Naive B cell (primary cell): ENCODE measurements around the gene ZNF469. TPM values are rescaled to one million over a fixed set of nuclear protein-coding genes. Genes with fewer than 3 reads are reported as not detected.
A peak's percentile ranks its signal among the peaks of the same experiment; 100 is the strongest.

ENCODE experiments used
- ATAC-seq, 2 donors: fragments of 150-1000 bp; cut with Tn5 transposase; 2 replicates each; pipeline ENCODE4 v1.10.0; 2021; ENCODE audit warnings: low read depth in 2 of 2, mild to moderate bottlenecking in 2 of 2, moderate library complexity in 2 of 2
- DNase-seq: peaks from one replicate; pipeline ENCODE4 v3.0.0; 2022
- H3K27ac Mint-ChIP-seq, 6 donors: one replicate each; pipeline ENCODE4 v1.8.0; 2020 to 2022; ENCODE audit warnings: mild to moderate bottlenecking in 6 of 6, mixed read lengths in 6 of 6, moderate library complexity in 5 of 6, inconsistent platforms in 2 of 6
- H3K27me3 Mint-ChIP-seq, 3 donors: one replicate each; pipeline ENCODE4 v1.8.0; 2021 to 2022; ENCODE audit warnings: mixed read lengths in 3 of 3, mild to moderate bottlenecking in 1 of 3
- H3K36me3 Mint-ChIP-seq, 2 donors: one replicate each; pipeline ENCODE4 v1.8.0; 2020 to 2022; ENCODE audit warnings: mixed read lengths in 2 of 2, inconsistent platforms in 1 of 2, mild to moderate bottlenecking in 1 of 2
- H3K4me1 Mint-ChIP-seq, 3 donors: one replicate each; pipeline ENCODE4 v1.8.0; 2020 to 2022; ENCODE audit warnings: mixed read lengths in 3 of 3, inconsistent platforms in 1 of 3, mild to moderate bottlenecking in 1 of 3, moderate library complexity in 1 of 3
- H3K4me3 Mint-ChIP-seq, 8 donors: one replicate each; pipeline ENCODE4 v1.8.0; 2020 to 2022; ENCODE audit warnings: mild to moderate bottlenecking in 8 of 8, mixed read lengths in 8 of 8, moderate library complexity in 8 of 8, inconsistent platforms in 2 of 8
- H3K9me3 Mint-ChIP-seq, 7 donors: one replicate each; pipeline ENCODE4 v1.8.0; 2020 to 2022; ENCODE audit warnings: mixed read lengths in 7 of 7, mild to moderate bottlenecking in 5 of 7, inconsistent platforms in 2 of 7, moderate library complexity in 1 of 7
- polyA plus RNA-seq, 6 donors: library from polyadenylated mRNA; unstranded; fragments of 300-500 nt; fragmentation: Illumina TruSeq; gene quantifications; one replicate each; pipeline ENCODE4 v1.2.3, GENCODE V29; 2021; ENCODE audit warnings: low read depth in 6 of 6

Gene ZNF469
- polyA plus RNA-seq, 6 donors from 2014 or later, result 0.08 to 0.44 (median 0.15) TPM; not detected in 1

GRCh38 chr16:88413231-88413630 lies 30.5 kb downstream of the ZNF469 start:
- Mint-ChIP-seq H3K4me1 (no peaks in the 10 kb centered on the region), H3K36me3 (no peaks in the 10 kb centered on the region), H3K9me3 (no peaks in the 10 kb centered on the region), H3K27me3 (peaks cover 0 to 11% (median 0%) of the 10 kb centered on the region in 3 donors), H3K27ac (no peak overlapping the region), H3K4me3 (no peak overlapping the region)
- ATAC-seq (no peak), DNase-seq (no peak)

- Mint-ChIP-seq H3K9me3 (no peaks in the 10 kb centered on the region), H3K36me3 (no peaks in the 10 kb centered on the region), H3K27ac (no peak overlapping the region), H3K4me3 (no peak overlapping the region), H3K27me3 (peaks cover 0 to 14% (median 0%) of the 10 kb centered on the region in 3 donors), H3K4me1 (no peaks in the 10 kb centered on the region)
- ATAC-seq (no peak), DNase-seq (no peak)
These were observed 30.9 kb downstream of the ZNF469 start for GRCh38 chr16:88413631-88414030.

DNA sequence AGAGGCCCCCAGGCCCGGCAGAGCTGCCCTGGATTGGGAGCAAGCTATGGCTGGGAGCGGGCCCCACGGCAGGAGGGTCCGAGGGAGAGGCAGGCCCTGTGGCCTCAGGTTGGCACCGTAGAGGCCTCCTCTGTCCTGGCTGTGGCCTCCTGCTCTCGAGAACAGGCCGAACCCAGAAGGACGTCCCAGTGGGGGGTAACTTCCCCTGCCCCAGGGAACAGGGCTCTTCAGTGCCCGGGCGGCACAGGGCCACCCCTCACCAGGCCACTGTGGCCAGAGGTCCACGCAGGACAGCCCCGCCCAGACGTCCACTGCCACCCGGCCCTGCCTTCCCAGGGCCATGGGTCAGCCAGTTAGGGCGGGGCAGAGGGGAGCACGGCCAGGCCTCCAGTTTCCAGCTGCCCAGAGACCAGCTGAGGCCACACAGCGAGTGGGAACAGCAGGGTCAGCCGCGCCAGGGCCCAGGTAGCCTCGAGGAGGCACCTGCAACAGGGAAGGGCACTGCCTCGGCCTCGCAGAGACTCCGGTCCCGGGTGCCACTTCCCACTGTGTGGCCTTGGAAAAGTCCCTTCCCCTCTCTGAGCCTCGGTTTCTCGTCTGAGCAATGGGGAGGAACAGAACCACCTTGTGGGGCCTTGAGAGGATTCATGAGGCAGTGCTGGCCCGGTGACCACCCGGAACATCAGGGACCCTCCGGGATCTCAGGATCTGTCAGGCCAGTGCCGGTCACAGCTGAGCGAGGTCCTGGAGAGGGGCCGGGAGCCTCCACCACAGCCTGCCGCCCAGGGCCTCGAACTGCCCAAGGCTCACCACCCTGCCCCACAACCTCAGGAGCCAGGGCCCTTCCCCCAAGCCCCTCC lies 32.0 kb downstream of the ZNF469 start:
- Mint-ChIP-seq H3K4me1 (no peaks in the 10 kb centered on the region), H3K27me3 (peaks cover 0 to 17% (median 0%) of the 10 kb centered on the region in 3 donors), H3K4me3 (no peak overlapping the region), H3K9me3 (no peaks in the 10 kb centered on the region), H3K27ac (no peak overlapping the region), H3K36me3 (no peaks in the 10 kb centered on the region)
- DNase-seq, result no peak
- ATAC-seq, result no peak

- Mint-ChIP-seq H3K4me1 (no peaks in the 10 kb centered on the region), H3K36me3 (no peaks in the 10 kb centered on the region), H3K27me3 (peaks cover 0 to 17% (median 0%) of the 10 kb centered on the region in 3 donors), H3K4me3 (no peak overlapping the region), H3K9me3 (no peaks in the 10 kb centered on the region), H3K27ac (peak overlapping the region in 1 of 6 donors; percentile 31)
- DNase-seq (no peak), ATAC-seq (no peak)
These were observed 32.6 kb downstream of the ZNF469 start for GRCh38 chr16:88415381-88415705.

DNA sequence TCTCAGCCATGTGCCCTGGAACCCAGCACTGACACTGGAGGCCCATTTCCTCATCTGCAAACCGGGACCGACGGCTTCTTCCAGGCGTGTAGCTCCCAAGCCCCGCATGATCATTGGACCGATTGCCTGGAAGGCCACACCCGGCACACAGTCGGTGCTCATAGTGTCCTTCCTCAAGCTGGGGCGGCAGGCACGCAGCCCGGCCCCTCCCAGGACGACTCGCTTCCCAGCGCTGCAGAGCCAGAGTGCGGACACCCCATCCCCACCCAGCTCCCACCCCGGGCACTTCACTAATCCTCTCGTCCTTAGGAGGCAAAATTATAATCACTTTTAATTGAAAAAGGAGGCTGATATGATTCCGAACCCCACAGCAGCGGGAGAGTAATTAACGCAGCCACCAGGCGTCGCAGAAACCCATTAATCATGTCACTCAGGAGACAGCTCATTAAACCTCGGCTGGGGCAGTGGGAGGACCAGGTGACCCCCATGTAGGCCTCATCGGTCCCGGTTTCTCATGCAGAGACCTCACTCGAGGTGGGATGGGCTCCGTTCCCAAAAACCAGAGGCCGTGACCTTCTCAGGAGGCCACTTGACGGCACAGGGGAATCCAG lies 33.1 kb downstream of the ZNF469 start:
- DNase-seq, result no peak
- H3K4me1 Mint-ChIP-seq, result no peaks in the 10 kb centered on the region
- H3K27ac Mint-ChIP-seq, result peak overlapping the region in 1 of 6 donors; percentile 31
- no peak for ATAC-seq
- H3K9me3 Mint-ChIP-seq, result no peaks in the 10 kb centered on the region
- no peaks in the 10 kb centered on the region for H3K36me3 Mint-ChIP-seq
- H3K27me3 Mint-ChIP-seq, result peaks cover 0 to 17% (median 0%) of the 10 kb centered on the region in 3 donors
- no peak overlapping the region for H3K4me3 Mint-ChIP-seq

DNA sequence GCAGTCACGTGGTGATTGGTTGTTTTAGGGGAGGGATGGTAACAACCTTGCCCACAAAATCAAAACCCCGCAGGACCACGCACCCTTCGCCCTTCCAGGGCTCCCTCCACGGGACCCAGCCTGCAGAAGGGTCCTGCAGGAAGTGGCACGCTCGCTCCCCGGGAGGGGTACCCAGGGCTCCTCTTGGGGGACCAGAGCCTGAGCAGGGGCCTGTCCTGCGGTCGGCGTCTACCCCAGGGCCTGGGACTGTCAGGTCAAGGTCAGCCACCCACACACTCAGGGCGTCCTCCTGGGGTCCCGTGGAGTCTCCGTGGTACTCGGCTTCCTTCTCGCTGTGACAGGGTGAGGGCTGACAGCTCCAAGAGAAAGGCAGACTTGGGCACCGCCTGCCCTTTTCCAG lies 33.9 kb downstream of the ZNF469 start:
- H3K4me3 Mint-ChIP-seq, result no peak overlapping the region
- no peak for ATAC-seq
- H3K4me1 Mint-ChIP-seq, result no peaks in the 10 kb centered on the region
- peaks cover 0 to 17% (median 0%) of the 10 kb centered on the region in 3 donors for H3K27me3 Mint-ChIP-seq
- H3K9me3 Mint-ChIP-seq, result no peaks in the 10 kb centered on the region
- H3K36me3 Mint-ChIP-seq, result no peaks in the 10 kb centered on the region
- DNase-seq, result no peak
- H3K27ac Mint-ChIP-seq, result no peak overlapping the region

DNA sequence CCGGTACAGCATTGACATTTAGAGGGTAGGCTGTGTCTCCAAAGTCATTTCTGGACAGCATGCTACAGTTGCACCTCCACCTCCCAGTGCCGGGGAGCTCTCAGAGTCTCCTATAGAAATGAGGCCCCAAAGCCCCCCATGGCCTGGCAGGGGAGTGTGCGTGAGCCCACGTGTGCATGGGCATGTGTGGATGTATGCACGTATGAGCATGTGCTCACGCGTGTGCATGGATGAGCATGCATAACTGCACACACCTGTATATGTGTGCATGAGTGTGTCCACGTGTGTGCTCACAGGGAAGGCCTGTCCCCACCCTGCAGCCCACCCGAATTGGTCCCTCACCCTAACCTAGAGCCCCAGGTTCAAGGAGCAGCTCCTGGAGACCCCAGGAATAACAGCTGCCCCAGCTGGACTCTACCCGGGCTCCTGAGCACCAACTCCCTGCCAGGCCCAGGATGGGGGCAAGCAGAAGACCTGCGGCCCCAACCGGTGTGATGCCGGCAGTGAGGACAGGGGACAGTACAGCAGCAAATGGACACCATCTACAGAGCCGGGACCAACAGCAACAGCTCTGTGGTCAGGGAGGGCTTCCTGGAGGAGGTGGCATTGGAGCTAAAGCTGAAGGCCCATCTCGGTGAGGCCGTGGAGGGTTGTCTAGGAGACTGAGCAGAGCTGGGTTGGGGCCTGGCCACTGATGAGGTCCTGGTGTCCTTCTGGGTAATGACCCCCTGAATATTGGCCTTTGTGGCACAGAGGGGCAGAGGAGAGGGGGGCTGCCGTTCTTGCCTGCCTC lies 35.1 kb downstream of the ZNF469 start:
- ATAC-seq (no peak), DNase-seq (no peak)
- Mint-ChIP-seq H3K27ac (no peak overlapping the region), H3K9me3 (peaks cover 0 to 2% (median 0%) of the 10 kb centered on the region in 7 donors), H3K36me3 (no peaks in the 10 kb centered on the region), H3K4me1 (peaks cover 0 to 3% (median 3%) of the 10 kb centered on the region in 3 donors), H3K4me3 (no peak overlapping the region), H3K27me3 (peaks cover 0 to 10% (median 0%) of the 10 kb centered on the region in 3 donors)

DNA sequence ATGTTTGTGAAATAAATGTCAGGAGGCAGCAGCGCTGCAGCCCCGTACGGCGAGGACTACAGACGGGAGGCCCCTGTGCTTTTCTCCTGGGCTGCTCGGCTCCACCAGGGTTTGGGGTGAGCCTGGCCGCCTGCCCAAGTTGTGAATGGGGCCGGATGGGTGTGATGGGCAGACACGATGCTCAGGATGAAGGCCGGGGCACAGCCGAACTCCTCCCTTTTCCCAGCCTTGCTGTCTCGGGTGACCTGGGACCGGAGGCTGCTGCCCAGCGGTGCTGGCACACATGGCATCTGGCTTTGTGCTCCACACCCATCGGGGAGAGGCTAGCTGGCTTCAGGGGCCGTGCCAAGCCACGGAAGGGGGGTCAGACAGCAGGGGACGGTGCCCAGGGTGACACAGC lies 36.1 kb downstream of the ZNF469 start:
- Mint-ChIP-seq H3K9me3 (peaks cover 0 to 2% (median 0%) of the 10 kb centered on the region in 7 donors), H3K4me3 (no peak overlapping the region), H3K36me3 (no peaks in the 10 kb centered on the region), H3K4me1 (peaks cover 0 to 8% (median 4%) of the 10 kb centered on the region in 3 donors), H3K27ac (no peak overlapping the region), H3K27me3 (peaks cover 0 to 10% (median 0%) of the 10 kb centered on the region in 3 donors)
- no peak for ATAC-seq
- no peak for DNase-seq

GRCh38 chr16:88419790-88420189 lies 37.0 kb downstream of the ZNF469 start:
- Mint-ChIP-seq H3K9me3 (peaks cover 0 to 2% (median 0%) of the 10 kb centered on the region in 7 donors), H3K36me3 (no peaks in the 10 kb centered on the region), H3K4me3 (no peak overlapping the region), H3K4me1 (peaks cover under 1 to 8% (median 7%) of the 10 kb centered on the region in 3 donors), H3K27ac (no peak overlapping the region), H3K27me3 (peaks cover 0 to 10% (median 0%) of the 10 kb centered on the region in 3 donors)
- no peak for ATAC-seq
- DNase-seq, result no peak

DNA sequence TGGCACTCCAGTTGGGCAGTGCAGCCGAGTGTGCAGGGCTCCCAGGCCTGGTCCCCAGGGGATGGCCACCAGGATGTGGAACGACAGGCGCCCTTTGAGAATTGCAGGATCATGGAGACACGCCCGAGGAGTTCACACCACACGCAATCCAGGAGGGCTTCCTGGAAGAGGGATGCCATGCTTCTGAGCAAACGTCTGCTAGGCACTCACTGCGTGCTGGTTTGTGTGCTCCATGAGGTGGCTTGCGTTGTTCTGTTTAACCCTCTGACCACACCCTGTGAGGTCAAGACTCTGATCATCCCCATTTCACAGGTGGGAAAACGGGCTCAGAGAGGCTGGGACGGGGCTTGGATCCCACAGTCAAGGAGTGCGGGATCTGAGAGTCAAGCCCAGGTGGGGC lies 37.7 kb downstream of the ZNF469 start:
- DNase-seq (no peak), ATAC-seq (no peak)
- H3K4me3 Mint-ChIP-seq, result no peak overlapping the region
- peaks cover 0 to 10% (median 0%) of the 10 kb centered on the region in 3 donors for H3K27me3 Mint-ChIP-seq
- H3K4me1 Mint-ChIP-seq, result peaks cover 8 to 13% (median 11%) of the 10 kb centered on the region in 3 donors
- H3K9me3 Mint-ChIP-seq, result peaks cover 0 to 2% (median 0%) of the 10 kb centered on the region in 7 donors
- no peak overlapping the region for H3K27ac Mint-ChIP-seq
- no peaks in the 10 kb centered on the region for H3K36me3 Mint-ChIP-seq

DNA sequence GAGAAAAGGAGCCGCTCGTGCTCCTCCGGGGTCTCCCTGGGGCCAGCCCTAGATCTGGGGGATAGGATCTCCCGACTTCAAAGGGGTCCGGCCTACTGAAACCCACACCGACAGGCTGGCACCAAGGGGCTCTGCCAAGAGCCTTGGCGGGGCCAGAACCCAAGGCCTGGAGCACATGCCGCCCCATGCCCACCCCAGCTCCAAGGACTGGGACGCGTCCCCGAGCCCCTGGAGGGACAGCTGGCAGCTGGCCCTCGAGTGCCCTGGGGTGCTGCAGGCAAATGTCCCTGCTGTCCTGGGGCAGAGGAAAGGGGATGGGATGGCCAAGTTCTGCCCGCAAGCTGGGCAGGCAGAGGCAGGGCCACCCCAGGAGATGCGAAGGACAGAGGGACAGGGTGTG lies 38.5 kb downstream of the ZNF469 start:
- Mint-ChIP-seq H3K4me1 (peaks cover 8 to 13% (median 11%) of the 10 kb centered on the region in 3 donors), H3K36me3 (no peaks in the 10 kb centered on the region), H3K9me3 (peaks cover 0 to 2% (median 0%) of the 10 kb centered on the region in 7 donors), H3K27me3 (peaks cover 0 to 8% (median 0%) of the 10 kb centered on the region in 3 donors), H3K4me3 (no peak overlapping the region), H3K27ac (no peak overlapping the region)
- ATAC-seq (no peak), DNase-seq (no peak)

- DNase-seq (no peak), ATAC-seq (no peak)
- Mint-ChIP-seq H3K36me3 (no peaks in the 10 kb centered on the region), H3K4me3 (no peak overlapping the region), H3K27ac (no peak overlapping the region), H3K9me3 (peaks cover 0 to 2% (median 0%) of the 10 kb centered on the region in 7 donors), H3K27me3 (peaks cover 0 to 5% (median 0%) of the 10 kb centered on the region in 3 donors), H3K4me1 (peaks cover 8 to 13% (median 11%) of the 10 kb centered on the region in 3 donors)
These were observed 39.2 kb downstream of the ZNF469 start for GRCh38 chr16:88421871-88422433.
